Left hindlimb (tissue), 1 donor: ENCODE measurements around the gene GLI1.

Experiments
- DNase-seq: peaks from one replicate; pipeline ENCODE4 v3.0.0-alpha.2; 2018

The GLI1 gene

DNA sequence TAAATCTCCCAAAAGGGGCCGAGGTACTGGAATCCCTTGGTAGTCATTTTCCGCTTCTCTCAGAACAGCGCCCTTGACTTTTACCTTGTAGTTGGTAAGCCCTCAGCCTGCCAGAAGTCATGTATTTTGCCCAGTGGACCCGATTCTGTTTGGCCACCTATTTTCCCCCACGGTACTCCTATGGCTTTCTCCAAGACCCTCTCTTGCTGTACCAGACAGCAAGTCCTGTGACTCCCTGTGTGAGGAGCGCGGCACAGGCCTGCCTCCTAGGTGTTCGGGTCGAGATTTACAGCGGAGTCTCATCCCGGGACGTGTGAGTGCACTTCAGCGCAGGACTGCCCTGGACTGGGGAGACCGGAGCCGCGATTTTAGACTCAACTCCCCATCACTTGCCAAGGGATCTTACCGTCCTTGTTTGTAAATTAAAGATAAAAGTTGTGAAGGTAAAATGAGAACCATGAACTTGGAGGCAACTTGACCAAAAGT, 62.0 kb downstream of the GLI1 start:
- peak; percentile 55 for DNase-seq
